Globus pallidus (tissue), 1 donor: ENCODE data around the gene TDRD7.
A peak's percentile ranks its signal among the peaks of the same experiment; 100 is the strongest.

Source experiments
- DNase-seq: peaks from one replicate; pipeline ENCODE4 v3.0.0-alpha.2; 2015; ENCODE audit warnings: low spot score

The TDRD7 gene, protein sequence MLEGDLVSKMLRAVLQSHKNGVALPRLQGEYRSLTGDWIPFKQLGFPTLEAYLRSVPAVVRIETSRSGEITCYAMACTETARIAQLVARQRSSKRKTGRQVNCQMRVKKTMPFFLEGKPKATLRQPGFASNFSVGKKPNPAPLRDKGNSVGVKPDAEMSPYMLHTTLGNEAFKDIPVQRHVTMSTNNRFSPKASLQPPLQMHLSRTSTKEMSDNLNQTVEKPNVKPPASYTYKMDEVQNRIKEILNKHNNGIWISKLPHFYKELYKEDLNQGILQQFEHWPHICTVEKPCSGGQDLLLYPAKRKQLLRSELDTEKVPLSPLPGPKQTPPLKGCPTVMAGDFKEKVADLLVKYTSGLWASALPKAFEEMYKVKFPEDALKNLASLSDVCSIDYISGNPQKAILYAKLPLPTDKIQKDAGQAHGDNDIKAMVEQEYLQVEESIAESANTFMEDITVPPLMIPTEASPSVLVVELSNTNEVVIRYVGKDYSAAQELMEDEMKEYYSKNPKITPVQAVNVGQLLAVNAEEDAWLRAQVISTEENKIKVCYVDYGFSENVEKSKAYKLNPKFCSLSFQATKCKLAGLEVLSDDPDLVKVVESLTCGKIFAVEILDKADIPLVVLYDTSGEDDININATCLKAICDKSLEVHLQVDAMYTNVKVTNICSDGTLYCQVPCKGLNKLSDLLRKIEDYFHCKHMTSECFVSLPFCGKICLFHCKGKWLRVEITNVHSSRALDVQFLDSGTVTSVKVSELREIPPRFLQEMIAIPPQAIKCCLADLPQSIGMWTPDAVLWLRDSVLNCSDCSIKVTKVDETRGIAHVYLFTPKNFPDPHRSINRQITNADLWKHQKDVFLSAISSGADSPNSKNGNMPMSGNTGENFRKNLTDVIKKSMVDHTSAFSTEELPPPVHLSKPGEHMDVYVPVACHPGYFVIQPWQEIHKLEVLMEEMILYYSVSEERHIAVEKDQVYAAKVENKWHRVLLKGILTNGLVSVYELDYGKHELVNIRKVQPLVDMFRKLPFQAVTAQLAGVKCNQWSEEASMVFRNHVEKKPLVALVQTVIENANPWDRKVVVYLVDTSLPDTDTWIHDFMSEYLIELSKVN

DNA sequence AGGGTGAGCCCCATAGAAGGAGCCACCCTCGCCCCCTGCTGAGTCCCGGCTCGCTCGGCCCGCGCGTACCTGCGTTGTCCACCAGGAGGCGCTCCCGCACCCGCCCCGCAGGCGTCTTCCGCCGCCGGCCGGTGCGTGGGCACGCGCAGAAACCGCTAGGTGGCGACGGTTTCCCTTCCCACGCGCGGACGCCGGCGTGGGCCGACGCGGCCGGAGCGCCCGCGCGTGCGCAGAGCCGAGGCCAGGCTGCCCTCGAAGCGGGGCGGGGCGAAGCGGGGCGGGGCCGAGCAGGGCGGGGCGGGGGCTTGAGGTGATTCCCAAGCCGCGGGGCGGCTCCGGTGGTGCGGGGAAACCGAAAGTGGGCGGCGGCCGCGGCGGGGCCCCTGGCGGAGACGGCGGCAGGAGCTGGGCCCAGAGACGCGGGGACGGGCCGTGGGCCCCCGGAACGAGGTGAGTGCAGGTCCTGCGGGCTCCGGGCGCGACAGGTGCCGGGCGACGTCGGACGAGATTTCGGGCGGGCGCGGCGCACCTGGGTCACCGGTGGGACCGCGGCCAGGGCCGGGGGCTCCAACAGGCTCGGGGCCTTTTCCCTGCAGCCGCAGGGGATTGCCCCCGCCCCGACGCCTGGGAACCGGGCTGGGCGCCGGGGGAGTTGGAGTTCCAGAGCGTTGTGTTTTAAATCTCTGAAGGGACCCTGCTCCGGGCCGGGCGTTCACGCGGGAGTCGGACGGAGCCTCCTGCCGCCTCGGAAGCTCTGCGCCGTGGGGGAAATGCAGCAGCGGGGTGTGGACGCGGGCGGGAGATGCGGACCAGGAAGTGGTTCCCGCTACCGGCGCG, at the start of gene TDRD7:
Gene TDRD7, plus strand, starts transcription at position 308 of the 837 bp plus-strand sequence. CDS start 16,370 bp downstream, outside the sequence.
- DNase-seq = peak; percentile 82

DNA sequence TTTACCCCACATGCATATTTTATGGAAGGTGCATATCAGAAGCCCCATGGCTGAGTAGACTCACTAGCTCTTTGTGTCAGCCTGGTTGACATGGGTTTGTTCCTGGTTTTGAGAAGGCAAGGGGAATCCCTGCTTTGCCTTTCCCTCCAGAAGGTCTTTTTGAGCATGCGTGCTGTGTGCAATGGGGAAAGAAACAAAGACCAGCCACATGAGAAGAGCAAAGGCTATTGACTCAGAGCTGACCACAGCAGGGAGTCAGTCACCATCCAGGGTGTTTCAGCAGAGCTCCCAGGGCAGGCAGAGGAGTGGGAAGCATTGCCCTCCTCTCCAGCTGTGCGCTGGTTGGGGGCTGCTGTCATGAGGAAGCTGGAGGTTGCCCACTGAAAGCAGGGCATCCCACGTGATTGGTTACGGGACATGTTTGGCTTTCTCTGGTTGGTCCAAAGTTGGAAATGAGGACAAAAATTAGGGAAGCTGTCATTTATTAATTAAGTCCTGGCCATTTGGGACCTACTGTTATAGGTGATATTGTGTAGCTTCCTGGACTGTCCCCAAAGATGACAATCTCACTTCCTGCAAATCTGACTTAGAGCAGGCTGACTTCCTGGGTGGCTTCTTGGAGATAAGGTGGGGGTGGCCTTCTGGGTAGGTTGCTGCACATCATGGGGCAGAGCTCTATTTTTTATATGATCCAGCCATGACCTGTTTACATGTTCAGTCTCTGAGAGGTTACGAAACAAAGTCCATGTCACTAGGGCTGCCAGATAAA, 48.9 kb upstream of the TDRD7 start:
- no peak for DNase-seq

DNA sequence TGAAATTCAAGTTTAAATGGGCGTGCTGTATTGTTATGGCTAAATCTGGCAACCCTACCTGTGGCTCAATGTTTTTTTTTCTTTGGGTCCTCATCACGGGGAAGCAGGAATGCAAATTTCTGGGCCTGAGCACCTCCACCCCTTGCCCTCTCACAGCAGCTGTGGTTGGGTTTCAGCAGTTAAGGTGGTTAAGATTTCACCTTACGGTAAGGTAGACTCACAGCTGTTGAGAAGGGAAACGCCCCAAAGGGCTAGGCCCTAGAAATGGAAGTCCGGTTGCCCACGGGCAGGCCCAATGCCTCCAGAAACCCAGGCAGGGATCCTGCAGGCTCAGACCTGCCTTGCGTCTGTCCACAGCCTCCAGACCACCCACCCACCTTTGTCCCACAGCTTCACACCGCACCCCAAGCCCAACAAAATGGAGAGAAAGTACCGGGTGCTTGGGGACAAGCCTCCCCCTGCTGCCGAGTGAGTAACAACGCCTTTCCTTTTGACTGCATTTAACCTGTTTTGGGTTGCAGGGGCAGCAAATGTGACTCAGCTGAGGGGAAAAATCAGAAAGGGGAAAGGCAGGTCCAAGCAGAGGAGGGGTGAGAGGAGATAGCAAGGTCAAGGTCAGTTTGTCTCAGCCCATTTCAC, 48.1 kb upstream of the TDRD7 start:
- no peak for DNase-seq

DNA sequence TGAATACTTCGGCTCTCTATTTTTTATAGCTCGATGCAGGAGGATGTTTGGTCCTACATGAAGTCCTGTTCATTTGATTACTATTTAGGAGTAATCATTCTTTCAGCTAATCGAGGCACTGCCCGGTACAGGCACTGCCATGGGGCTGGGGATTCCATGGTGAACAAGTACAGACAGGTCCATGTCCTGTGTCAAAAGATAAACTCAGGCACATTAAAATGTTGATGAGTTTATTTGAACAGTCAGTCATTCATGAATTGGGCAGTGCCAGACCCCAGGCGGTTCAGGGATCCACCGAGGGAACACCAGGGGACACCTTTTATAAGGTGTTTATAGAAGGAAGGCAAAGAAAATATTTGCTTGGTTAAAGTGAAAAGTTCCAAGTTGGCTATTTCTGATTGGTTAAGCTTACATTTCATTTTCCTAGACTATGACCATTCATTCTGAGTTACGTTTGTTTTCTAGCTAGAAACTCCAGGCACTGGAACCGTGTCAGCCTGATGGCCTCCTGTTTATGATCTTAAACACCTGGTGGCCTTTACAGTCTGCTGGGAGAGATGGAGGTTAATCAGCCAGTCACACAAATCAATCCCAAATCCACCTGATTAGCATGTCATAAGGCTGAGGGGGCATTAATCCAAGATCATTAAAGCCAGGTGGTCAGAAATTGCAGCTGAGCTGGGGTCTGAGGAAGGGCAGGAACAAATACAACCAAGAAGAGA, 47.0 kb upstream of the TDRD7 start:
- no peak for DNase-seq

DNA sequence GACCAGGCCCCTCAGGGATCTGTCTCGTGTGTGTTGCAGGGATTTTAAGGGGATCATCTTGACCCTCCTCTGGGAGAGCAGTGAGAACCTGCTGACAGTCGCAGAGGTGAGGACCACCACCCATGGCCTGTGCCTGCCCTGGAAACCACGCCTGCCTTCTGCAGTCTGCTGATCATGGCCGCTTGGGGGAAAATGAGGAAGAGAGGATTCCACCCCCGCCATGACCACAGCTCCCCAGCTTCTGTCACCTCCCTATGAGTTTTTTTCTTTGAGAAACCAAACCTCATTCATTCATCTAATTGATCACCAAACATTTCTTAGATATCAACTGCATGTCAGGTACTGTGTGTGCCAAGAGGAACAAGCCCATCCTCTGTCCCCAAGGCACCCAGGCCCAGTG, 46.3 kb upstream of the TDRD7 start:
- DNase-seq = no peak

DNA sequence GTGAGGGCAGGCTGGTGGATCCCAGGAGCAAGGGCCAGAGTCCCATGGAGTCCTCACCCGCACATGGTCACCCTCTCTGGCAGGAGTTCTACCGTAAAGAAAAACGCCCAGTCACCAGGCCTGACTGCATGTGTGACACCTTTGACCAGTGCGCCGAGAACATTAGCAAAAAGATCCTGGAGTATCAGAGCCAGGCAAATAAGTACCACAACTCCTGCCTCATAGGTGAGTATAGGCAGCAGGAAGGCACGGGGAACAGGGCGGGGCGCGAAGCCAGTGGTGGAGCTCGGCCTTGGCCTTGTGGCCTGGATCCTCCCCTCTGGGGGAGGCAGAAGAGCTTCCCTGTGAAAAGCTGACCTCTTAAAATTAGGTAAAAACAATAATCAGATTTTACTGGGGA, 45.4 kb upstream of the TDRD7 start:
- no peak for DNase-seq

DNA sequence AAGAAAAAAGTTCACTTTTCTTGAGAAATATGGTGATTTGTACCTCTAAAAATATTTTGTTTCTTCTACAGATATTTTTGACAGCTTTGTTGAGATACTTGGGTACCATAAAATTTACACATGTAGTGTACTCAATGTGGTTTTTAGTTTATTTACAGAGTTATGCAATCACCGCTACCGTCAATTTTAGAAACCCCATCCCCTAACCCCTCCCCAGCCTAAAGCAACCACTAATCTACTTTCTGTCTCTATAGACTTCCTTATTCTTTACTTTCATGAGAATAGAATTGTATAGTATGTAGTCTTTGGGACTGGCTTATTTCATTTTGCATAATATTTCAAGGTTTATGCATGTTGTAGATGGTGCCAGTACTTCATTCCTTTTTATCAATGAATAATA, 45.0 kb upstream of the TDRD7 start:
- no peak for DNase-seq

DNA sequence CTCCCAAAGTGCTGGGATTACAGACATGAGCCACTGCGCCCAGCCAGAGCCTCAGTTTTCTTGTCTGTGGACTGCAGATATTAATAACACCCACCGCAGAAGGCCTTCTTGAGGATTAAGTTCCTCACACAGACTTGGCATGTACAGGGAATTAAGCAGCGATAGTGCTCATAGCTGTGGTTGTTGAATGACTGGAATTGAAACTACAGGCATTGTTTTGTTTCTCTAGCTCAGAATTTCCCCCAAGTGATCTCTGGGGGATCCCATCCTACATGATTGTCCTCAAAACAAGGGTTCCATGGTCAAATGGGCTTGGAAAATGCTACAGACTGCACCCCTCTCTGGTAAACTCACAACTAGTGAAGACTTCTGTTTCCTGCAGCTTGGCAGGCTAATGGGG, 44.2 kb upstream of the TDRD7 start:
- DNase-seq = no peak

DNA sequence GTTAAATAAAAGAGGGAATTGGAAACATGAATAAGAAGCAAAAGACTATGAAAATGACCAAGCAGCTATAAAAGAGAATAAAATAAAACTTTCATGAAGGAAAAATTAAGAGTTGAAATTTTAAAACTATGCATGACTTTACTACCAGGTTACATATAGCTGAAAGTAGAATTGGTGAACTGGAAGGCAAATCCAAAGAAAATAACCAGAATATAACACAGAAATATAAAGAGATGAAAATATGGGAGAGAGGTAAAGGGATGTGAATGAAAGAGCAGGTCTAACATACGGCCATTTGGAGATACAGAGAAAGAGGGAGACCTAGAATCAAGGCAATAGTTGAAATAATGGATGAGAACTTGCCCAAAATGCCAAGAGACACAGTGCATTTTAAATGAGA, 42.9 kb upstream of the TDRD7 start:
- DNase-seq = no peak

DNA sequence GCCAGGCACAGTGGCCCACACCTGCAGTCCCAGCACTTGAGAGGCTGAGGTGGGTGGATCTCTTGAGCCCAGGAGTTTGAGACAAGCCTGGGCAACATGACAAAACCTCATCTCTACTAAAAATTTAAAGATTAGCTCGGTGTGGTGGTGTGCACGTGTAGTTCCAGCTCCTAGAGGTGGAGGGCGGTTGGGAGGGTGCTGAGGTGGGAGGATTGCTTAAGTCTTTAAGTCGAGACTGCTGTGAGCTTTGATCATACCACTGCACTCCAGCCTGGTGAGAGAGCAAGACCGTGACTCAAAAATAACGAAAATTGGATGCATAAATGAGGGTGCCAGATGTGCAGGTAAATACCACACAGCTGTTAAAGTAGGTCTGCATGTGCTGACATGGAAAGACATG, 39.3 kb upstream of the TDRD7 start:
- DNase-seq = no peak

DNA sequence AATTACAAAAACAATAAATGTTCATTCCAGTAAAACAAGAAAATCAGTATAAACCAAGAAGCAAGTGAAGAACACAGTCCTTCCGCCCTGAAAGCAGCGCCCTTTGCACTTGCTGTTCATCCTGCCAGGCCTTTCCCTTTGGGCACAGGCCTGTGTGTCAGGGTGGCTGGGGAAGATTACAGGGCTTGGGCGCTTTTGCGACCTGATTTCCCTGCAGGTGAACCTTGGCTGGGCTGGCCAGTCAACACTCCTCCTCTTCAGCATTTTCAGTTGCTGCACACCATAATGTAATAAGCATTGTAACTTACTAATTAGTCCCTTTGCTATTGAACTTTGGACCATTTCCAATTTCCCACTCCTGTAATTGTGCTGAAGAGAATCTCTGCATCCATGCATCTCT, 38.6 kb upstream of the TDRD7 start:
- no peak for DNase-seq

DNA sequence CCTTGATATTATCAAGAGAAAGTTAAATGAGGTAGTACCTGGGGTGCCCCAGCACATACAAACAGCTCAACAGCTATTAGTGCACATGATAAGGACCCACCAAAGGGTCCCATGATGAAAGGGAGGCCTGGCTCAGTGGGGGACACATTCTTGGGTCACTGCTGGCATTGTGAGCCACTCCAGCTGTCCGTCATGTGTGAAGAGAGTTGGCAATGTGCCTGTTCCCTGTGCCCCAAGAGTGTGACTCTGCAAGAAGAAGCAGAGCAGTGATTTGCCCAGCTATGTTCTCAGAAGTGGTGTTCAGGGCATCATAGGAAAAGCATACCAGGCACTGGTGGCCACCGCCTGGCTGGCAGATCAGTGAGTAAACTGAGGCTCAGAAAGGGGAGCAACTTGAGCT, 37.1 kb upstream of the TDRD7 start:
- no peak for DNase-seq

DNA sequence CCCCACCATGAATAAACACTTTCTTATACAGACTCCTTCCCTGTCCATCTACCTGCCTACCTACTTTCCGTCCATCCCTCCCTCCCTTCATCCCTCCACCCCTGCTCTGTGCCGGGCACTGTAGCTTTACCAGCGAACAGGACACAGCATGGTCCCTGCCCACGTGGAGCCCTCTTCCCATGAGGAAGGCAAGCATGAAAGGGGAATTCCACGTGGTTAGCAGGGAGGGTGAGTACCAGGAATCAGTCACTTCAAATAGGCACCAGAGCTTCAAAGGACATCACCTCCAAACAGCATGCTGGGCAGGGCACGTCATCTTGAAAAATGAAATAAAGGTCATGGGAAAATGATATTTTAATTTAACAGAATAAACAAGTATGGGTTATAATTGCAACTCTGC, 35.0 kb upstream of the TDRD7 start:
- DNase-seq = no peak

DNA sequence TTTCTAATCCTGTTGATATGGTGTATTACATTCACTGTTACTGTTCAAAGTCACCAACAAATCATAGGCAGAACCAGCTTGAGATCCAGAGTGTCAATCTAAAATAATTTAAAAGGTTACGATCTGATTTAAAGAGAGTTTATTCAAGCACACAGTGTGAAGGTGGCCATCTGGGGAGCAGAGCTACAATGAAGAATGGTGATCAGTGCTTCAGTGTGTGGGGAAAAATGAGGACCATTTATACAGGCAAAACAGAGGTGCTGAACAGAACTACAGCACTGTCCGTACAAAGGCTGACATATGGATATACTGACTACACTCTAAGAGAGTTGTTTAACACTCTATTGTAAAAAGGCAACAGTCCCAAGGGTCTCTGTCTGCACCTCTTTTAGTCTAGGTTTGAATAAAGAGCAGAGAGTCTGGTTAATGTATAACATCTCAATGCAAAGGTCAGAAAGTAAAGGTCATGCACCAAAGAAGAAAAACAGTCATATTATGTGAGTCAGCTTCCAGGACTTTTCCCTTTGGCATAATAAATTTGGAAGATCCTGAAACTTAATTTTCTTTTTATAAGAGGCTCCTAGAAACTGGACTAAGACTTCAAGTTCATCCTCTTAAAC, 29.7 kb upstream of the TDRD7 start:
- DNase-seq = no peak

DNA sequence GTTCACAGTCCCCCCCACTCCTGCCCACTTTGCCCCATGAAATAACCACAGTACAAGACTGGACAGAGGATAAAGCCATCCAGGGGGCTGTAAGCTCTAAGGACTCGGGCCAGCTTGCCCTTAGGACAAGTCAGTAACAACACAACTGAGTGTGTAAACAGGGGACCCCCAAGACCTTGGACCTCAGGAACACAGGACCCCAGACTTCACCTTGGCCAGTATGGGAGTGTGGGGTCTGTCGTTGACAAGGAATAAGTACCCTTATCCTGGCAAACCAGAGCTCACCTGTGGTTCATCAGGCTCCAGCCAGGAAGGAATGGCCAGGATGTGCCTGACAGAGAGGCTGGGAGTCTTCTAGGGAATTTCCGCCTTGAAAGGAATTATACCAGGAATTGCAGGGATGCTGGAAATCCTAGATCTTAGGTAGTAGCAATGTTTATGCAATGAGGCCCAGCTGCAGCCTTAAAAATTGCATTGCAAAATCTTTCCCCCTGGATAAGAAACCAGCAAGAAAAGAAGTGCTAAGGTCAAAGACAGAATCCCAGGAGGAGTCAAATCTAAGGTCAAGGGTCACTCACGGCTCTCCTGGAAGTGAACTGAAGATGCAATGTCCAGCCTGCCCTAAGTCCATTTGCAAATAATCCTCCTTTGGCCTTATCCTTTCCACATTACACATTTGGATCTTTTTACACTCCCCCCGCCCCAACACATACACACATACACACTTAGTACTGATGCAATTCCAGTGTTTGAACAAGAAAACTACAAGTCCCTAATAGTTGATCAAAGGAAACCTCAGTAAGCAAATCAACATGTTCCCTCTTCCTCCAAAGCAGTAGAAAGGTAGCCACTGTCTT, 27.3 kb upstream of the TDRD7 start:
- DNase-seq = no peak

DNA sequence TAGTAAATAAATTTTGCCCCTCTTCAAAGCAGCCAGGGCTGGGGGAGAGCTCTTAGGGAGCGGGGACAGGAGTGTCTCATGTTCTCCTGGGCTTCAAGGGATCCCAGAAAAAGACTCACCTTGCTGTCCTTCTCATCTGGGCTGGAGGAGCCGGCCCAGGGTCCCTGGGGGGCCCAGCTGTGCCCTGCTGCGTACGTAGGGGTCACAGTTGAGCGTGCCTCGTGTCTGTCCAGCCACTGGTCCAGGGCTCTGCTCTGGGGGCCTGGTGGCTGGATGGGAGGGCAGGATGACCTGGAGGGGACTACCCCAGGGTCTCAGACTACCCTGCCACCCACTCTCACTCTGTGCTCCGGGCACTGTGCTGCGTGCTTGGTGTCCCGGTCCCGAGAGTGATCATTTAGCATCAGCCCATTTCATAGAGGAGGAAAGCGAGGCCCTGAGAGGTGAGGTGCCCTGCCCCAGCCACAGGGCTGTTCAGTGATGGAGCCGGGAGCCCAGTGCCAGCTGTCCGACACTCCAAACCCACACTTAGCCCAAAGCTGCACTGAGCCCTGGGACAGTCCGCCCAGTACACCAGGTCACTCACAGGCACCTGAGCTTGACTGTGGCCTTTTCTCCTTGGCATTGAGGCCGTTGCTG, 26.2 kb upstream of the TDRD7 start:
- no peak for DNase-seq

DNA sequence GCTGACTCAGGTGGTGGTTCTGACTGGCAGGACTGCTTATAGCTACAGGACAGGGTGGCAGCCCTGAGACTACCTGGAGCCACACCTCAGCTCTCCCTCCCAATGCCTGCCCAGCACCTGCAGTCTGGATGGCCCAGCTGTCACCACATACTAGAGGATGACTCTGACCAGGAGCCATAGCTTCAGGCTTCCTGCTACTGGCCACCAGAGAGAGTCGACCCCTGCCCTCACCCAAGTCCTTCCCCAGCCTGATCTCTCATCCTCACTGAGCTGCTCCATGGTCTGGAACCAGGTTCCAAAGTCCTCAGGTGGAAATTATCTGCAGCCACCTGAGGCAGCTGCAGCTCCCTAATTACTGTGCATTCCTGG, 25.6 kb upstream of the TDRD7 start:
- DNase-seq = no peak
